ENCODE data around the gene INPP5F. TPM values are rescaled to one million over a fixed set of nuclear protein-coding genes. Genes with fewer than 3 reads are reported as not detected.

The INPP5F gene
- total and polyA plus RNA-seq, 9 of the 15 experiments (the other 6 are each of a cell fraction or from before 2014, with no cell fraction given) = 1.6 to 7.3 (median 6.0) TPM

DNA sequence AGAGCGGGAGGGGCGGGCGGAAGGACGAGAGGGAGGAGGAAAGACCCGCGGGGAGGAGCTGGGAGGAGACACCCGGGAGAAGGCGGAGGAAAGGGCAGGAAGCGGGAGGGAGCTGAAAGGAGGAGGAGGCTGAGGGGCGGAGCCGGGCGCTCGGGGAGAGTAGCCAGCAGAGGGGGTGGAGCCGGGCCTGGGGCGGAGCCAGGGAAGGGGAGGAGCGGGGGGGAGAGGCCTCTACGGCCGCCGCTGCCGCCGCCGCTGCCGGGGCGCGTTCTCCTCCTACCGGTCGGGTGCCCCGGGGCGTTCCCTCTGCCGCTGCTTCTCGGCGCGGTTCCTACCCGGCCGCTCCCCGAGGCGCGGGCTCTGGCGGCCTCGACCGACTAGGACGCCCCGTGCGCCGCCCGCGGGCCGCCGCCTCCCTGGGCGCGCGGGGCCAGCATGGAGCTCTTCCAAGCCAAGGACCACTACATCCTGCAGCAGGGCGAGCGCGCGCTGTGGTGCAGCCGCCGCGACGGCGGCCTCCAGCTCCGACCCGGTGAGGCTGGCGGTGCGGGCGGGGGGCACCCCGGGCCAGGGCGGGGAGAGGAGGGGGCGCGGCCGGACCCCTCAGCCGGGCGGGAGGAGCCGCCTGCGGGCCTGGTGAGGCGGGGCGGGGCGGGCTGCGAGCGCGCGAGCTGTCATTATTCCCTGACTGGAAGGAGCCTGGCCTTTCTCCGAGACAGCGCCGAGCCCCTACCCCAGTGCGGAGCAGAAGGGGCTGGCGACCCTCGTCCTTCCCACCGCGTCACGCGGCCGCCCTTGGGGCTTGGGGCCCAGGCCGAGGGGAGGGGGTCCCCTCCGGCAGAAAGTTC, at the start of gene INPP5F (continued):
- peak; percentile 18 for TF ChIP-seq KDM5B (IDR thresholded peaks at IDR 0.05; ENCODE audit: insufficient replicate concordance, low read depth, low read length)
- TF ChIP-seq SMAD2 (IDR thresholded peaks at IDR 0.05; ENCODE audit: low read depth, low read length) = no peak
- no peak for TF ChIP-seq CHD1 (IDR thresholded peaks at IDR 0.05; ENCODE audit: low read length)
- no peak for TF ChIP-seq ZNF124 (CRISPR knock-in tag; IDR thresholded peaks at IDR 0.05)
- TF ChIP-seq IFI16 (CRISPR knock-in tag; IDR thresholded peaks at IDR 0.05) = no peak
- TF ChIP-seq, protein P1, sequence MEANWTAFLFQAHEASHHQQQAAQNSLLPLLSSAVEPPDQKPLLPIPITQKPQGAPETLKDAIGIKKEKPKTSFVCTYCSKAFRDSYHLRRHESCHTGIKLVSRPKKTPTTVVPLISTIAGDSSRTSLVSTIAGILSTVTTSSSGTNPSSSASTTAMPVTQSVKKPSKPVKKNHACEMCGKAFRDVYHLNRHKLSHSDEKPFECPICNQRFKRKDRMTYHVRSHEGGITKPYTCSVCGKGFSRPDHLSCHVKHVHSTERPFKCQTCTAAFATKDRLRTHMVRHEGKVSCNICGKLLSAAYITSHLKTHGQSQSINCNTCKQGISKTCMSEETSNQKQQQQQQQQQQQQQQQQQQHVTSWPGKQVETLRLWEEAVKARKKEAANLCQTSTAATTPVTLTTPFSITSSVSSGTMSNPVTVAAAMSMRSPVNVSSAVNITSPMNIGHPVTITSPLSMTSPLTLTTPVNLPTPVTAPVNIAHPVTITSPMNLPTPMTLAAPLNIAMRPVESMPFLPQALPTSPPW (CRISPR knock-in tag; IDR thresholded peaks at IDR 0.05) = peak; percentile 91
- TF ChIP-seq MAZ (CRISPR knock-in tag; conservative IDR thresholded peaks at IDR 0.05 in 1 of 2, IDR thresholded peaks at IDR 0.05 in 1 of 2) = peak in 1 of 2 experiments; percentile 55; a peak in 2 of 4 replicates
- TF ChIP-seq ZNF263 (CRISPR knock-in tag; IDR thresholded peaks at IDR 0.05; ENCODE audit: borderline replicate concordance) = peak; percentile 75; the same call in 1 of the 2 replicates
- TF ChIP-seq, protein P2, sequence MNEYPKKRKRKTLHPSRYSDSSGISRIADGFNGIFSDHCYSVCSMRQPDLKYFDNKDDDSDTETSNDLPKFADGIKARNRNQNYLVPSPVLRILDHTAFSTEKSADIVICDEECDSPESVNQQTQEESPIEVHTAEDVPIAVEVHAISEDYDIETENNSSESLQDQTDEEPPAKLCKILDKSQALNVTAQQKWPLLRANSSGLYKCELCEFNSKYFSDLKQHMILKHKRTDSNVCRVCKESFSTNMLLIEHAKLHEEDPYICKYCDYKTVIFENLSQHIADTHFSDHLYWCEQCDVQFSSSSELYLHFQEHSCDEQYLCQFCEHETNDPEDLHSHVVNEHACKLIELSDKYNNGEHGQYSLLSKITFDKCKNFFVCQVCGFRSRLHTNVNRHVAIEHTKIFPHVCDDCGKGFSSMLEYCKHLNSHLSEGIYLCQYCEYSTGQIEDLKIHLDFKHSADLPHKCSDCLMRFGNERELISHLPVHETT (CRISPR knock-in tag; conservative IDR thresholded peaks at IDR 0.05 in 1 of 2, IDR thresholded peaks at IDR 0.05 in 1 of 2) = peak in 1 of 2 experiments; percentile 92; a peak in 2 of 4 replicates
- no peak for TF ChIP-seq HDAC2 (IDR thresholded peaks at IDR 0.05)
- TF ChIP-seq RBM15 (IDR thresholded peaks at IDR 0.05; ENCODE audit: insufficient read depth, low read length) = no peak
- no peak for TF ChIP-seq SIX5 (IDR thresholded peaks at IDR 0.05; ENCODE audit: borderline replicate concordance in 1 of 2, insufficient read depth in 1 of 2, low read depth in 1 of 2, low read length in 2 of 2)
- TF ChIP-seq ZNF134 (CRISPR knock-in tag; conservative IDR thresholded peaks at IDR 0.05) = no peak
- TF ChIP-seq JUND (IDR thresholded peaks at IDR 0.05; ENCODE audit: borderline replicate concordance, low read depth, low read length) = no peak
- no peak for TF ChIP-seq JUND (tag; IDR thresholded peaks at IDR 0.05; ENCODE audit: borderline replicate concordance, low read depth, low read length)
- 0 out of 4 replicates have a peak, but pooled peaks of 1 of the 2 experiments have one; percentile 83 for TF ChIP-seq KDM4B (IDR thresholded peaks at IDR 0.05; ENCODE audit: borderline replicate concordance in 2 of 2, low read depth in 1 of 2)
- TF ChIP-seq CXXC5 (CRISPR knock-in tag; IDR thresholded peaks at IDR 0.05) = peak; percentile 71
- TF ChIP-seq, protein P3, sequence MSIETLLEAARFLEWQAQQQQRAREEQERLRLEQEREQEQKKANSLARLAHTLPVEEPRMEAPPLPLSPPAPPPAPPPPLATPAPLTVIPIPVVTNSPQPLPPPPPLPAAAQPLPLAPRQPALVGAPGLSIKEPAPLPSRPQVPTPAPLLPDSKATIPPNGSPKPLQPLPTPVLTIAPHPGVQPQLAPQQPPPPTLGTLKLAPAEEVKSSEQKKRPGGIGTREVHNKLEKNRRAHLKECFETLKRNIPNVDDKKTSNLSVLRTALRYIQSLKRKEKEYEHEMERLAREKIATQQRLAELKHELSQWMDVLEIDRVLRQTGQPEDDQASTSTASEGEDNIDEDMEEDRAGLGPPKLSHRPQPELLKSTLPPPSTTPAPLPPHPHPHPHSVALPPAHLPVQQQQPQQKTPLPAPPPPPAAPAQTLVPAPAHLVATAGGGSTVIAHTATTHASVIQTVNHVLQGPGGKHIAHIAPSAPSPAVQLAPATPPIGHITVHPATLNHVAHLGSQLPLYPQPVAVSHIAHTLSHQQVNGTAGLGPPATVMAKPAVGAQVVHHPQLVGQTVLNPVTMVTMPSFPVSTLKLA (conservative IDR thresholded peaks at IDR 0.05) = no peak
- no peak for TF ChIP-seq BRF1 (IDR thresholded peaks at IDR 0.05; ENCODE audit: borderline replicate concordance, extremely low read depth, insufficient read length)
- TF ChIP-seq GABPB1 (CRISPR knock-in tag; IDR thresholded peaks at IDR 0.05) = no peak; the same call in 1 of the 2 replicates
- TF ChIP-seq NR4A1 (CRISPR knock-in tag; IDR thresholded peaks at IDR 0.05) = no peak
- no peak for TF ChIP-seq NR4A1 (tag; IDR thresholded peaks at IDR 0.05)

All from K562 (cell line).